Adrenal gland (tissue), 12 donors: Measurements from ENCODE around the gene PTPRC. TPM values are rescaled to one million over a fixed set of nuclear protein-coding genes. Genes with fewer than 3 reads are reported as not detected.

Source experiments
- DNase-seq, 7 donors: peaks; one replicate each; pipeline ENCODE4 v3.0.0-alpha.2; 2019 to 2020
- H3K27ac ChIP-seq, 5 donors: fragments of 200-600 bp; sonication (generic) in 4 of 5; 1 replicate in 3 of 5; 2 replicates in 2 of 5; pipeline versions ENCODE4 v1.5.1 to v1.8.0; 2016 to 2020; ENCODE audit warnings: mild to moderate bottlenecking in 1 of 5
- H3K27me3 ChIP-seq: fragments of 200-600 bp; 2 replicates; pipeline ENCODE4 v1.8.0; 2021
- H3K36me3 ChIP-seq, 2 donors: fragments of 200-600 bp; replicated peaks in 1 of 2; 1 replicate in 1 of 2; 2 replicates in 1 of 2; pipeline versions ENCODE4 v1.5.1 to v1.8.0; 2018 to 2022
- H3K4me1 ChIP-seq, 2 donors: fragments of 200-600 bp; replicated peaks in 1 of 2; 1 replicate in 1 of 2; 2 replicates in 1 of 2; pipeline versions ENCODE4 v1.5.1 to v1.8.0; 2018 to 2021
- H3K4me3 ChIP-seq, 4 donors: fragments of 200-600 bp; sonication (generic) in 3 of 4; one replicate each; pipeline ENCODE4 v1.5.1; 2016 to 2018
- H3K9me3 ChIP-seq, 3 donors: fragments of 200-600 bp; sonication (generic) in 1 of 3; replicated peaks in 1 of 3; 1 replicate in 2 of 3; 2 replicates in 1 of 3; pipeline versions ENCODE4 v1.5.1 to v1.8.0; 2016 to 2021
- CTCF ChIP-seq, 6 experiments: fragments of 450-650 bp in 4 of 6; fragments of 200-600 bp in 2 of 6; sonication (generic) in 1 of 6; IDR thresholded peaks; 1 replicate in 5 of 6; 2 replicates in 1 of 6; pipeline versions ENCODE4 v1.5.1 to v1.8.0; 2016 to 2021; ENCODE audit warnings: antibody characterized with exemption in 6 of 6, mild to moderate bottlenecking in 2 of 6, moderate library complexity in 1 of 6
- POLR2A ChIP-seq, 2 donors: fragments of 450-650 bp; IDR thresholded peaks; one replicate each; pipeline ENCODE4 v1.6.1; 2017; ENCODE audit warnings: antibody characterized with exemption in 2 of 2, mild to moderate bottlenecking in 2 of 2, moderate library complexity in 1 of 2
- WGBS, 4 donors: extraction: QIAGEN DNeasy Blood & Tissue Kit in 2 of 4; methylation state at CpG; one replicate each; pipeline versions ENCODE4 v1.1.5 to v1.1.7; 2013 to 2017; 5-methylcytosine and 5-hydroxymethylcytosine counted together
- intact Hi-C, 2 donors: fragments of 100-400 bp; cut with DNase I; formaldehyde crosslinking; loops; one replicate each; pipeline versions ENCODE4 v1.14.1 to v1.15.0; 2022 to 2023
- polyA plus RNA-seq, 3 donors: library from polyadenylated mRNA; stranded (reverse); fragments of 200-250 nt in 2 of 3; fragments of 350-450 nt in 1 of 3; fragmentation: Illumina TruSeq in 1 of 3; extraction: RNeasy Lipid Tissue Mini Kit (QIAGEN cat#74804) in 1 of 3; gene quantifications; one replicate each; pipeline ENCODE4 v1.2.3, GENCODE V29; 2013 to 2014
- total RNA-seq, 9 donors: library from RNA; depleted of rRNA in 4 of 9; stranded (reverse); fragments of >200 nt in 4 of 9; fragments of 120-200 nt in 1 of 9; fragmentation: NEBNext Ultra II Directional in 1 of 9; extraction: Animal tissue kit (Norgen Biotek cat#: 25700) in 1 of 9; gene quantifications; one replicate each; pipeline versions ENCODE4 v1.1.0 to v1.2.4, GENCODE V29; 2013 to 2023
- donor health status: healthy with polysubstance abuse.
- donor health status: Bipolar disorder and iron deficiency.
- donor health status: DM: yes; HTN: yes; CAD: no.
- donor health status: DM: no; HTN: no; CAD: no.
- donor health status: DM: no; HTN: no; CAD: no.
- donor health status: DM: yes; HTN: yes; CAD: no.

The PTPRC gene
- total and polyA plus RNA-seq, 12 donors, result 2.5 to 33.0 (median 15.2) TPM

GRCh38 chr1:198656500-198656932 lies 17.7 kb downstream of the PTPRC start:
- intact Hi-C loops, result no loop called here
- Histone ChIP-seq H3K36me3 (no peaks in the 10 kb centered on the region), H3K4me1 (peaks cover 0 to 6% of the 10 kb centered on the region in 2 donors), H3K27ac (peak overlapping the region in 2 of 5 donors; percentile 36 to 47), H3K9me3 (no peaks in the 10 kb centered on the region), H3K27me3 (no peaks in the 10 kb centered on the region), H3K4me3 (no peak overlapping the region)
- TF ChIP-seq CTCF (IDR thresholded peaks at IDR 0.05) (no peak), POLR2A (IDR thresholded peaks at IDR 0.05) (no peak)
- WGBS, 4 donors, result 70 to 78% (median 75%) methylated on average over 4 of the region's 4 CpGs
- DNase-seq, result peak; percentile 15 to 66 (median 31)

GRCh38 chr1:198657550-198658064 lies 18.8 kb downstream of the PTPRC start:
- peaks cover 0 to 6% of the 10 kb centered on the region in 2 donors for H3K4me1 ChIP-seq
- TF ChIP-seq POLR2A (IDR thresholded peaks at IDR 0.05) (no peak), CTCF (IDR thresholded peaks at IDR 0.05) (no peak)
- WGBS, 4 donors, result 22 to 37% (median 30%) methylated on average over 3 of the region's 3 CpGs

GRCh38 chr1:198660341-198661261 lies 21.8 kb downstream of the PTPRC start:
- TF ChIP-seq CTCF (IDR thresholded peaks at IDR 0.05) (no peak), POLR2A (IDR thresholded peaks at IDR 0.05) (no peak)
- no peak for DNase-seq
- H3K27ac ChIP-seq, result no peak overlapping the region
- peaks cover 0 to 6% of the 10 kb centered on the region in 2 donors for H3K4me1 ChIP-seq
- no peaks in the 10 kb centered on the region for H3K36me3 ChIP-seq
- H3K4me3 ChIP-seq, result no peak overlapping the region
- no peaks in the 10 kb centered on the region for H3K27me3 ChIP-seq
- WGBS, 4 donors, result 70 to 81% (median 75%) methylated on average over 1 of the region's 1 CpG
- intact Hi-C loops, result no loop called here
- no peaks in the 10 kb centered on the region for H3K9me3 ChIP-seq

More at GRCh38 chr1:198657550-198658064, 18.8 kb downstream of the PTPRC start:
- Histone ChIP-seq H3K27ac (peak overlapping the region in 2 of 5 donors; percentile 27 to 52), H3K9me3 (no peaks in the 10 kb centered on the region), H3K36me3 (no peaks in the 10 kb centered on the region), H3K4me3 (no peak overlapping the region), H3K27me3 (no peaks in the 10 kb centered on the region)
- no peak for DNase-seq
- intact Hi-C loops, result no loop called here

GRCh38 chr1:198662821-198663220 lies 24.0 kb downstream of the PTPRC start:
- no peak overlapping the region for H3K4me3 ChIP-seq

More at GRCh38 chr1:198662821-198663220, 24.0 kb downstream of the PTPRC start:
- Histone ChIP-seq H3K36me3 (no peaks in the 10 kb centered on the region), H3K4me1 (no peaks in the 10 kb centered on the region), H3K27ac (no peak overlapping the region), H3K9me3 (no peaks in the 10 kb centered on the region), H3K27me3 (no peaks in the 10 kb centered on the region)
- DNase-seq, result no peak
- intact Hi-C loops, result no loop called here
- WGBS, 4 donors, result 64 to 85% (median 74%) methylated on average over 5 of the region's 5 CpGs
- TF ChIP-seq CTCF (IDR thresholded peaks at IDR 0.05) (no peak), POLR2A (IDR thresholded peaks at IDR 0.05) (no peak)
